8988T (cell line): ENCODE results near the gene PARP15.
"Not testable (repeated sequence)": the region's sequence is repeated elsewhere in the genome, so short reads cannot be mapped to it uniquely, and the experiment has no call there.

Experiments
- DNase-seq: peaks from one replicate; pipeline ENCODE4 v3.0.0; 2011

The PARP15 gene

DNA sequence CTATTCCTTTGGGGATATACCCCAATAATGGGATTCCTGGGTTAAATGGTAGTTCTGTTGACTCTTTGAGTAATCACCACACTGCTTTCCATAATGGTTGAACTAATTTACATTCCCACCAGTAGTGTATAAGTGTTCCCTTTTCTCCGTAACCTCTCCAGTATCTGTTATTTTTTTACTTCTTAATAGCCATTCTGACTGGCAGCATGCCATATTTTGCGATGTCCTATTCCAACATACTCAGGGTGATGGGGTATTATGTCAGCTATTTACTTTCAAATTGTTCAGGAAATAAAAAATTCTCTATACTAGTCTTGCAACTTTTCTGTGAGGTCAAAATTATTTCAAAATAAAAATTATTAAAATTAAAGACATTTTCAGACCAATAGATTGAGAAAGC lies 94.1 kb downstream of the PARP15 start:
- no peak for DNase-seq

DNA sequence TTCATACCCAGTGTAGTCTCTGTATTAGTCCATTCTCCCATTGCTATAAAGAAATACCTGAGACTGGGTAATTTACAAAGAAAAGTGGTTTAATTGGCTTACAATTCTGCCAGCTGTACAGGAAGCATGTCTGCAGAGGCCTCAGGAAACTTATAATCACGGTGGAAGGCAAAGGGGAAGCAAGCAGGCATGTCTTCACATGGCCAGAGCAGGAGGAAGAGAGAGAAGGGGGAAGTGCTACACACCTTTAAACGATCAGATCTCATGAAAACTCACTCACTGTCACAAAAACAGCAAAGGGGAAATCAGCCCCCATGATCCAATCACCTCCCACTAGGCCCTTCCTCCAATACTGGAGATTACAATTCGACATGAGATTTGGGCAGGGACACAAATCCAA lies 96.9 kb downstream of the PARP15 start:
- DNase-seq: no peak

DNA sequence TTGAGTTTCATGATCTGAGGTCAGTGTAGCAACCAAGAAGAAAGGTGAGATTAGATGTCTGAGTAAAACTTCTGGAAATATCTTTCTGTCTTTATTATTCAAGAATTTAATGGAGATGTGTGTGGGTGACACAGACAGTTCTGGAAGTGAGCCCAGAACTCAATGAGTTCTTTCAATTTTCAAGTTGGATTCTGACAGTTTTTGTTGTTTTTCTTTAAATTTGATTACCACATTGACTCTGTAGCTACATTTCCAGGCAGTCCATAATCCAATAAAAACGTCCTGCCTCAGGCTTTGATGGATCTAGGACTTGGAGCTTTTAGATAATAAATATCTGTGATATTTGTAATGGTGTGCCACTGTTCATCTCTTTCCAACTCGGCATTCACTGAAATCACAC lies 99.3 kb downstream of the PARP15 start:
- DNase-seq: no peak

DNA sequence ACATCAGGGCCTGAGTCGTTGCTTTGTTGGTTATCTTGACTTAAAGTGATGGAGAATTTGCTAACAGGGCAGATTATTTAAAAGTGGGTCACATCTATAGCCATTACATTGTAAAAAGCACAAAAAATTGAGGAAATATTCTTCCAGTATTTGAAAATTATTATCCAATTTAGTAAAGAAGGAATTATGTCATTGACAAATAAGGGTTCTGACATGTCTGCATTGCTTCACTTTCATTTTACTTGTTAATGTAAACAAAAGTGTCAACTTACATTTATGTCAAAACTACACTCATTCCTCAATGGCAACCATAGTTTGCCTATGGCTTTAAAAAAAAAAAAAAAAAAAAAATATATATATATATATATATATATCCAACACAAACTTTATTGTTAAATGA lies 99.8 kb downstream of the PARP15 start:
- no peak for DNase-seq

DNA sequence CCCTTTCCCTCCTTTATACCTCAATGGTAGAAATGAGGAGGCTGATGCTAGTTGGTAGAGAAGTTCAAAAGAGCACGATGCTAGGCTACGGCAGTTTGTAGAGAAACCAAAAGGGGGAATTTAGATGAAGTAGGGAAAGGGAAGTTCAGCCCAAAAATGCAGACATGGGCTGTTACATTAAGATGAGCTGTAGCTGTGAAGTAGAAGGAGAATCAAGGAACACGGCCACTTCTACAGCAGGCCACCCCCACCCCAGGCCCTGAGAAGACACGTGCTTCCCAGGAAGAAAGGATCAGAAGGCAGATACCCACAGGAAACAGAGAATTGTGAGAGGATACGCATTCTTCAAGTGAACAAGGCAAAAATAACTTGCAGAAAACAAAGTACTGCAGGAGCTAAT lies 101.1 kb downstream of the PARP15 start:
- no peak for DNase-seq

DNA sequence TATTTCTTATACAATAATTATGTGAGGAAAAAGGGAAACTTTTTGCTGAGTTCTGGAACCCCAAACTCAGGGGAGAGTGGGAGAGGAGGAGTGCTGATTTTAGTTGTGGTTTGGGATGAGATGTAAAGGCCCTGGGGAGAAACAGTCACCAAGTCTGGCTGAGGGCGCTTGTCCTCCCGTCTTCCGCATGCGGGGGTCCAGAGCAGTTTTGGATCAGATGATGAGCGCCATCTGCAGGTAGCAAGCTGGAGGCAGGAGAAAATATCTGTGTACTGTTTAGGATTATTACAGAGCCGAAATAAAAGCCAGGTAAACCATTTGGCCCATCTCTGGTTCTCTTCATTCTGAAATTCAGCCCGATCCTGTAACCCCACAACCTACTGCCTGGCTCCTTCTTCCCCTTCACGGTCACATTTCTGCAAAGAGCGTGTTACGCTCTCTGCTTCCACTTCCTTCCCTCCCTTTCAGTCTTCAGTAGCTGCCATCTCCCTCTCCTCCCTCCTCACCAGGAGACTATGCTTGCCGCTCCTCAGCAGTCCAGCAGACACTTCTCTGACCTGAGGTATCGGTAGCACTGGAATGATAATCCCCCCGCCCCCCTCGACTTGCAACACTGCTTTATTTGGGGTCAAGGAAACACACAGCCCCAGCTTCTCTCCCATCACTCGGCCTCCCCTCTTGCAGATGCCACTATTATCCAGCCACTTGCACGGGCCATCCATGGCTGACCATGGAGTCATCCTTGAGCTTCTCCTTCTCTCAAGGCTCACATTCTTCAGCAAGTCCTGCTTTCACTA lies 101.8 kb downstream of the PARP15 start:
- no peak for DNase-seq

DNA sequence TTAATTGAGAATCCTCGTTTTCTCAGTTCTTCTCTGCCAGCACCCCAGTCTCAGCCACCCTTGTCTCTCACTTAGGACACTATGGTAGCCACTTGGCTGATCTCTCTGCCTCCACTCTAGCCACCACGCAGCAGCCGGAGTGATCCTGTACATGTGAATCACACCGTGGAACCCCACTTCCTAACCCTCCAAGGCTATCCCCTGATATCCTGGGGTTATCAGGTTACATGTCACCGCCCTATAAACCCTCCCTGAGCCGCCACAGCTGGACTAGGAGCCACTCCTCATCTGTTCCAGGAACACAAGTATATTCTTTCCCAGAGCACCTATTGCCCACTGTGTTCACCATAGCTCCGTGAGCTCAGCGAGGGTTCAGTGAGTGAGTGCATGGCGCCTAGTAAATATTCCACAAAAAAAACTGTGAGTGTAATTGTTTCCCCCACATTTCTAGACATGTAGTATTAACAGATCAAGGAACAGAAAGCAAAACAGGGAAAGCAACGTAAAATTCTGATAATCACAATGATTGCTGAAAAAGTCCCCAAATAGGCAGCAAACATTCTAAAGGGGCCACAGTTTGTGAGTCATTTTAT lies 102.5 kb downstream of the PARP15 start:
- DNase-seq: no peak

DNA sequence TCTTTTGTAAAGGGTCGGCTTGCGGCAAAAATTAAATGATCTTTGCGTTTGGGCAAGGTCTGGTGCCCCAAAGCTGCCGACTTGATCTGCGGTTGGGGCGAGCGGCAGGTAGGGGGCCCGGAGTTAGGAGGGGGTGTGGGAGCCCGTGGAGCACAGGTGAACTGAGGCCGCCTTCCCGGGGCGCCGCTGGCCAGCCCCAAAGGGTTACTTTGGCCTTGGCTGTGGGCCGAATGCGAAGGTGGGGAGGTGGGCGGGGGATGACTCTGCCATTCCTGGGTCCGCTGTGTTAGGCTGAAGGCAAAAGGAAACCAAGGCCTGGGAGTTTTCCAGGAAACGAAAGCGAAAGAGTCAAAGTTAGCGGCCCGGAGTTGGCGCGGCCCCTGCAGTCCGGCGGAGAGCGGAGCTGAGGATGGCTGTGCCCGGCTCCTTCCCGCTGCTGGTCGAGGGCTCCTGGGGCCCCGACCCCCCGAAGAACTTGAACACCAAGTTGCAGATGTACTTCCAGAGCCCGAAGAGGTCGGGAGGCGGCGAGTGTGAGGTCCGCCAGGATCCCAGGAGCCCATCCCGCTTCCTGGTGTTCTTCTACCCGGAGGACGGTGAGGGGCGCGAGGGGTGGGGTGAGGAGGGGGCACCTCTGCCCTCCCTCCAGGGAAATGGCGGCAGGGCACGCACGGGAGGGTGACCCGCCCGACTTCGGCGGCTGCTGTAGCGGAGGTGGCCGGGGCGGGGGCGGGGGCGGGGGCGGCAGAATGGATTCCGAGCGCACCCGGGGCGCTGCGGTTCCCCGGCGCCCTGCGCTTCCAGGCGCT lies 103.2 kb downstream of the PARP15 start, which contains the start of gene PARP14:
Gene PARP14 (plus strand): TSS at position 365 of the 809 bp plus-strand sequence. CDS start 45 bp downstream, at position 410.
- no peak for DNase-seq

DNA sequence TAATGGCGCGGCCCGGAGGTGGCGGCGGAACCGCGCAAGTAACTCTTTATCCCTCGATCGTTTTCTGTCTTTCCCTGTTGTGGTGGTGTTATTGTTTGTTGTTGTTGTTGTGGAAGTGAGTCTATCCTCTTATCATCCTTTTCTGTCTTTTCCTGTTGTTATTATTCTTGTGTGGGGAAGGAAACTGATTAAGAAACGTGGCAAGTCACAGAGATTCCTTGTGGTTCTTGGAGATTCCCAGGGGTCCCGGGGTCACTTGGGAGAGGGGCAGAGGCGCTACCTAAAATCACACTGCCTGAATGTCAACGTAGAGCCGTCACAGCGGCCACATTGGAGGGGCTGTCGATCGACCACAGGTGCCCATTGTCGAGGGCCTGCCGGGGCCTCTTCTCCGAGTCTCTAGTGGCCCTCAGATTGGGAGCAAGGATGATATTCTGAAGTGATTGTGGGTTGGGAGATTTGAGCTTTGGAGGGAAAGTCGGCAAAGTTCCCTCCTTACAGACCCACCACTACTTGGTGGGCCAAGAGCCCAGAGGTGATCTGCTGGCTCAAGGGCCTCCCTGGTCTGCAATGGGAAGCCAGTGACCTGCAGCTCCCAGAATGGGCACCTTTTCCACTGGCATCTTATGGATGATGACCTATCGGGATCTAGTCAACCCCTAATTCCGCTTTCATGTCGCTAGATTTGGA lies 104.0 kb downstream of the PARP15 start:
- DNase-seq: no peak

DNA sequence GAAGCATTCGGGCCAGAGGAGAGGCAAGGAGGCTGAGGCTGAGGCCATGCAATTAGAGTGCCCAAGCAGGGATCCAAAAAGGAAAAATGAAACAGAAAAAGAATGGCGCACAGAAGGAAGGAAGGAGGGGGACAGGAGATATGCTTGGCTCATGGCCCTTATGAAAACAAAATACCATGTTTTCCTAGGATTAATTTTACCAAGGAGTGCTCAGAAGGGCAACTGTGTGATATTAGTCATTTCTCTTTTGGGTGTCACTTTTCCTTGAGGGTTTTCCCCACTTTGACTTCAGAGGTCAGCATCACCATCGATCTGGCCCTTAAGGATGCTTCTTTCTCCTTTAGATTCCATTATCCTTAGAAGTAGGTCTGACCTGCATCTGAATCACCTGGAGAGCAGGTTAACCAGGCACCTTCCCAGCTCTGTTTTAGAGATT lies 104.5 kb downstream of the PARP15 start:
- DNase-seq: no peak

DNA sequence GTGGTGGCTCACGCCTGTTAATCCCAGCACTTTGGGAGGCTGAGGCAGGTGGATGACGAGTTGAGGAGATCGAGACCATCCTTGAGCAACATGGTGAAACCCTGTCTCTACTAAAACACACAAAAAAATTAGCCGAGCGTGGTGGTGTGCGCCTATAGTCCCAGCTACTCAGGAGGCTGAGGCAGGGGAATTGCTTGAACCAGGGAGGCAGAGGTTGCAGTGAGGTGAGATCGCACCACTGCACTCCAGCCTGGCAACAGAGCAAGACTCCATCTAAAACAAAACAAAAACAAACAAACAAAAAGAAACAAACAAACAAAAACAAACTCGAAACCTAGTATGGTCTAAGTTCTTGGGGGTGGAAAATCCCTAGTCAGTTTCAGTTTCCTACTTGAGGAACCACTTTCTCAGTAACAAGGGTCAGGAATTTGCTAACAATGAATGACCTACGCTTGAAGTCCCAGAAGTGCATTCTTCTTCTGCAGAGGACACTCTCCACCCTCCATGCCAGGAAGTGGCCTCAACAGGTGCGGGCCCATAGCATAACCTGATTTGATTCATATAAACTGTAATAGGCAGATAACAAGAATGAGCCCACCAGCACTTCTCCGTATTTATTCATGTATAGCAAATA lies 105.4 kb downstream of the PARP15 start:
- not testable (repeated sequence) for DNase-seq

DNA sequence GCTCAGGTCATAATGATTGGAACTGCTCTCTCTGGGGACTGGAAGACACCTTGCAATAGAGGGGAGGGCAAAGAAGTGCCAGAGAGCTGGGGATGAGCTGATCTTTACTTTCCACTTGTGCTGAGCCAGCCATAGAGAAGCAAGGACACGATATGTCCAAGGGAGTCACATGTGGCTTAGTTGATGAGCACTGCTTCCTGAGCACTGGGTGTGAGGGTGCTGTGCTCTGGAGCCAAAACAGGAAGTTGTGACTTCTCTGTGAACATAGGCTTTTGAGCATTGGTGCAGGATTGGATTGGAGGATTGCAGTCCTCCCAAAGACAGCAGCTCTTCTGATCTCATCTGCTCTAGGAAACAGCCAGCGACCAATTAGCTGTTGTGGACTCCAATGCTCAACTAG lies 109.8 kb downstream of the PARP15 start:
- DNase-seq: no peak
